H9 (cell line): Measurements from ENCODE around the gene RPL23. TPM values are rescaled to one million over a fixed set of nuclear protein-coding genes. Genes with fewer than 3 reads are reported as not detected.
A peak's percentile ranks its signal among the peaks of the same experiment; 100 is the strongest.

Source experiments
- DNase-seq: peaks from one replicate; pipeline ENCODE4 v3.0.0-alpha.2; 2017
- H2AFZ ChIP-seq: one replicate; pipeline ENCODE4 v1.6.1; 2013; ENCODE audit warnings: mild to moderate bottlenecking, low read length, control low read depth, moderate library complexity
- H2AK5ac ChIP-seq: 2 replicates; pipeline ENCODE4 v1.6.1; 2013; ENCODE audit warnings: low read length, control low read depth, mixed read lengths; ENCODE audit not compliant: insufficient read length
- H2BK120ac ChIP-seq: one replicate; pipeline ENCODE4 v1.6.1; 2013; ENCODE audit warnings: low read depth, mild to moderate bottlenecking, low read length, control low read depth, inconsistent platforms; ENCODE audit not compliant: poor library complexity, severe bottlenecking
- H2BK12ac ChIP-seq: 2 replicates; pipeline ENCODE4 v1.6.1; 2013; ENCODE audit warnings: low read length, control low read depth, mixed read lengths, low read depth; ENCODE audit not compliant: insufficient read length
- H2BK15ac ChIP-seq: 2 replicates; pipeline ENCODE4 v1.6.1; 2013; ENCODE audit warnings: low read depth, low read length, control low read depth
- H2BK20ac ChIP-seq: one replicate; pipeline ENCODE4 v1.6.1; 2013; ENCODE audit warnings: low read depth, mild to moderate bottlenecking, low read length, control low read depth, inconsistent platforms; ENCODE audit not compliant: poor library complexity, severe bottlenecking
- H2BK5ac ChIP-seq: 2 replicates; pipeline ENCODE4 v1.6.1; 2013; ENCODE audit warnings: low read length, control low read depth, mixed read lengths; ENCODE audit not compliant: insufficient read length
- H3K14ac ChIP-seq: 2 replicates; pipeline ENCODE4 v1.6.1; 2013; ENCODE audit warnings: low read length, control low read depth; ENCODE audit not compliant: insufficient read depth
- H3K18ac ChIP-seq: 2 replicates; pipeline ENCODE4 v1.6.1; 2013; ENCODE audit warnings: low read depth, mild to moderate bottlenecking, mixed read lengths, low read length, control low read depth; ENCODE audit not compliant: insufficient read length
- H3K23ac ChIP-seq: 2 replicates; pipeline ENCODE4 v1.6.1; 2013; ENCODE audit warnings: low read length, control low read depth, mixed read lengths, low read depth; ENCODE audit not compliant: insufficient read length
- H3K23me2 ChIP-seq: 2 replicates; pipeline ENCODE4 v1.6.1; 2013; ENCODE audit warnings: low read depth, mild to moderate bottlenecking, mixed read lengths, low read length, control low read depth; ENCODE audit not compliant: insufficient read length, poor library complexity, severe bottlenecking
- H3K27ac ChIP-seq: 2 replicates; pipeline ENCODE4 v1.5.1; 2013; ENCODE audit warnings: low read length, control low read depth, mixed read lengths, low read depth; ENCODE audit not compliant: insufficient read length
- H3K27me3 ChIP-seq: 2 replicates; pipeline ENCODE4 v1.6.1; 2013; ENCODE audit warnings: low read length, control low read depth, inconsistent platforms; ENCODE audit not compliant: insufficient read depth
- H3K4ac ChIP-seq: 2 replicates; pipeline ENCODE4 v1.6.1; 2013; ENCODE audit warnings: low read depth, mild to moderate bottlenecking, control low read depth, inconsistent platforms, low read length, moderate library complexity
- H3K4me1 ChIP-seq: 2 replicates; pipeline ENCODE4 v1.6.1; 2013; ENCODE audit warnings: low read length, control low read depth, inconsistent platforms; ENCODE audit not compliant: insufficient read depth
- H3K4me2 ChIP-seq: 2 replicates; pipeline ENCODE4 v1.6.1; 2013; ENCODE audit warnings: low read length, control low read depth, mixed read lengths; ENCODE audit not compliant: insufficient read length, insufficient read depth
- H3K56ac ChIP-seq: 2 replicates; pipeline ENCODE4 v1.6.1; 2013; ENCODE audit warnings: low read depth, mild to moderate bottlenecking, mixed read lengths, low read length, control low read depth; ENCODE audit not compliant: insufficient read length
- H3K79me1 ChIP-seq: 2 replicates; pipeline ENCODE4 v1.6.1; 2013; ENCODE audit warnings: low read depth, mild to moderate bottlenecking, moderate library complexity, low read length, control low read depth, inconsistent platforms; ENCODE audit not compliant: insufficient read depth, poor library complexity, severe bottlenecking
- H3K79me2 ChIP-seq: 2 replicates; pipeline ENCODE4 v1.6.1; 2013; ENCODE audit warnings: low read length, control low read depth, inconsistent platforms; ENCODE audit not compliant: insufficient read depth
- H3K9ac ChIP-seq: 2 replicates; pipeline ENCODE4 v1.6.1; 2013; ENCODE audit warnings: low read length, control low read depth, mixed read lengths; ENCODE audit not compliant: insufficient read length; ENCODE audit errors: extremely low read depth
- H3K9me3 ChIP-seq: one replicate; pipeline ENCODE4 v1.6.1; 2013; ENCODE audit warnings: low read depth, low read length, inconsistent platforms; ENCODE audit not compliant: control insufficient read depth
- H3T11ph ChIP-seq: one replicate; pipeline ENCODE4 v1.6.1; 2013; ENCODE audit warnings: mild to moderate bottlenecking, low read length, control low read depth, inconsistent platforms
- H4K20me1 ChIP-seq: one replicate; pipeline ENCODE4 v1.6.1; 2013; ENCODE audit not compliant: control insufficient read depth, insufficient read length, insufficient read depth
- H4K5ac ChIP-seq: 2 replicates; pipeline ENCODE4 v1.6.1; 2013; ENCODE audit warnings: low read depth, mild to moderate bottlenecking, mixed read lengths, low read length, control low read depth; ENCODE audit not compliant: insufficient read length
- H4K8ac ChIP-seq: replicated peaks from 2 replicates; pipeline ENCODE4 v1.6.1; 2013; ENCODE audit warnings: low read length, control low read depth, mixed read lengths, low read depth; ENCODE audit not compliant: insufficient read length
- H4K91ac ChIP-seq: 2 replicates; pipeline ENCODE4 v1.6.1; 2013; ENCODE audit warnings: low read depth, mild to moderate bottlenecking, moderate library complexity, mixed read lengths, low read length, control low read depth; ENCODE audit not compliant: insufficient read length
- H3K27ac Mint-ChIP-seq, 3 experiments: 2 replicates in 2 of 3; 3 replicates in 1 of 3; pipeline ENCODE4 v1.8.0; 2020 to 2021; ENCODE audit warnings: mixed read lengths in 3 of 3, mild to moderate bottlenecking in 1 of 3, moderate library complexity in 1 of 3
- H3K27me3 Mint-ChIP-seq: 2 replicates; pipeline ENCODE4 v1.8.0; 2021; ENCODE audit warnings: low read depth, mild to moderate bottlenecking, moderate library complexity, mixed read lengths
- H3K36me3 Mint-ChIP-seq, 3 experiments: 2 replicates in 2 of 3; 3 replicates in 1 of 3; pipeline ENCODE4 v1.8.0; 2020 to 2021; ENCODE audit warnings: low read depth in 3 of 3, mixed read lengths in 3 of 3; ENCODE audit not compliant: insufficient read depth in 1 of 3
- H3K4me1 Mint-ChIP-seq, 2 experiments: 2 replicates each; pipeline ENCODE4 v1.8.0; 2020; ENCODE audit warnings: mixed read lengths in 2 of 2
- H3K4me3 Mint-ChIP-seq, 2 experiments: 2 replicates in 1 of 2; 3 replicates in 1 of 2; pipeline ENCODE4 v1.8.0; 2020 to 2021; ENCODE audit warnings: mild to moderate bottlenecking in 2 of 2, mixed read lengths in 2 of 2, moderate library complexity in 1 of 2
- H3K9me3 Mint-ChIP-seq, 2 experiments: 2 replicates in 1 of 2; 3 replicates in 1 of 2; pipeline ENCODE4 v1.8.0; 2020; ENCODE audit warnings: mild to moderate bottlenecking in 2 of 2, mixed read lengths in 2 of 2, moderate library complexity in 1 of 2
- WGBS: extraction: QIAGEN DNeasy Blood & Tissue Kit; methylation state at CpG from one replicate; pipeline ENCODE4 v1.1.7; 2013; ENCODE audit warnings: missing lambda C conversion rate, low lambda C conversion rate, mixed read lengths; ENCODE audit not compliant: insufficient read length; ENCODE audit errors: extremely low coverage; 5-methylcytosine and 5-hydroxymethylcytosine counted together
- total RNA-seq: library from RNA; stranded (reverse); gene quantifications from 2 replicates; pipeline ENCODE4 v1.2.1, GENCODE V29; 2021
- TF ChIP-seq, protein P1 (sequence below): fragments of 200-600 bp; sonication (generic); conservative IDR thresholded peaks from 3 replicates; pipeline ENCODE4 v1.8.0; 2021; ENCODE audit warnings: antibody characterized with exemption, mild to moderate bottlenecking

The RPL23 gene
- total RNA-seq, 1 experiment from 2014 or later: 2,084 TPM

DNA sequence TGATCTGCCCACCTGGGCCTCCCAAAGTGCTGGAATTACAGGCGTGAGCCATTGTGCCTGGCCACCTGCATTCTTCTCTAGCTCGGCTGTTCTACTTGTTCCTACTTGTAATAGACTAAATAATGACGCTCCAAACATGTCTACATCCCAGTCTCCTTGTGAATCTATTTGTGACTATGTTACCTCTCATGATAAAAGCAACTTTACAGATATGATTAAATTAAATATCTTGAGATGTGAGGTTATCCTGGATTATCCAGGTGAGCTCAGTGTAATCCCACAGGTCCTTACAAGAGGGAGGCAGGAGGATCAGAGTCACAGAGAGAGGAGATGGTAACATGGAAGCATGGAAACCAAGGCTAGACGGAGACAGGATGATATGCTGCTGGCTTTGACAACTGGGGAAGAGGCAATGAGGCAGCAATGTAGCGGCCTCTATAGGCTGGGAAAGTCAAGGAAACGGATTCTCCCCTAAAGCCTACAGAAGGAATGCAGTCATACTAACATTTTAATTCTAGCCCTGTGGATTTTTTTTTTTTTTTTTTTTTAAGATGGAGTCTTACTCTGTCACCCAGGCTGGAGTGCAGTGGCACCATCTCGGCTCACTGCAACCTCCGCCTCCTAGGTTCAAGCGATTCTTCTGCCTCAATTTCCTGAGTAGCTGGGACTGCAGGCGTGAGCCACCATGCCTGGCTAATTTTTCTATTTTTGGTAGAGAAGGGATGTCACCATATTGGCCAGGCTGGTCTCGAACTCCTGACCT is 11.3 kb upstream of the RPL23 start:
- no peak overlapping the region for H3K4me2 ChIP-seq
- H3K9me3 Mint-ChIP-seq: peaks cover 6 to 8% of the 10 kb centered on the region in 2 experiments; a peak in 3 of 5 replicates
- no peak overlapping the region for H3K18ac ChIP-seq
- no peak overlapping the region for H4K5ac ChIP-seq
- no peak overlapping the region for H4K8ac ChIP-seq
- no peaks in the 10 kb centered on the region for H3K27me3 ChIP-seq
- H3K23ac ChIP-seq: no peak overlapping the region
- no peak overlapping the region for H2BK5ac ChIP-seq
- no peak overlapping the region for H2BK12ac ChIP-seq
- no peak overlapping the region for H3K56ac ChIP-seq
- H4K20me1 ChIP-seq: no peaks in the 10 kb centered on the region
- H3K27ac Mint-ChIP-seq: no peak overlapping the region
- H3K79me1 ChIP-seq: no peaks in the 10 kb centered on the region
- H3K14ac ChIP-seq: no peak overlapping the region
- no peak overlapping the region for H2BK120ac ChIP-seq
- H2AFZ ChIP-seq: no peak overlapping the region
- no CpG with 5 or more reads among the region's 11 CpGs for WGBS
- no peaks in the 10 kb centered on the region for H3K9me3 ChIP-seq
- no peak overlapping the region for H3K9ac ChIP-seq
- H2BK20ac ChIP-seq: no peak overlapping the region
- H3K27me3 Mint-ChIP-seq: peaks cover 3% of the 10 kb centered on the region; the same call in 1 of the 2 replicates
- no peaks in the 10 kb centered on the region for H3K4me1 ChIP-seq
- peaks cover 3 to 8% of the 10 kb centered on the region in 2 experiments; a peak in 2 of 4 replicates for H3K4me1 Mint-ChIP-seq
- H3K27ac ChIP-seq: no peak overlapping the region
- no peak overlapping the region for H2BK15ac ChIP-seq
- H3K4me3 Mint-ChIP-seq: peak overlapping the region in 1 of 2 experiments; percentile 18; a peak in 1 of 5 replicates
- H3T11ph ChIP-seq: no peak overlapping the region
- H3K36me3 Mint-ChIP-seq: no peaks in the 10 kb centered on the region
- H3K23me2 ChIP-seq: peaks cover 14% of the 10 kb centered on the region
- H2AK5ac ChIP-seq: no peak overlapping the region
- H3K4ac ChIP-seq: no peak overlapping the region
- peak; percentile 74 for DNase-seq
- TF ChIP-seq, protein P1, sequence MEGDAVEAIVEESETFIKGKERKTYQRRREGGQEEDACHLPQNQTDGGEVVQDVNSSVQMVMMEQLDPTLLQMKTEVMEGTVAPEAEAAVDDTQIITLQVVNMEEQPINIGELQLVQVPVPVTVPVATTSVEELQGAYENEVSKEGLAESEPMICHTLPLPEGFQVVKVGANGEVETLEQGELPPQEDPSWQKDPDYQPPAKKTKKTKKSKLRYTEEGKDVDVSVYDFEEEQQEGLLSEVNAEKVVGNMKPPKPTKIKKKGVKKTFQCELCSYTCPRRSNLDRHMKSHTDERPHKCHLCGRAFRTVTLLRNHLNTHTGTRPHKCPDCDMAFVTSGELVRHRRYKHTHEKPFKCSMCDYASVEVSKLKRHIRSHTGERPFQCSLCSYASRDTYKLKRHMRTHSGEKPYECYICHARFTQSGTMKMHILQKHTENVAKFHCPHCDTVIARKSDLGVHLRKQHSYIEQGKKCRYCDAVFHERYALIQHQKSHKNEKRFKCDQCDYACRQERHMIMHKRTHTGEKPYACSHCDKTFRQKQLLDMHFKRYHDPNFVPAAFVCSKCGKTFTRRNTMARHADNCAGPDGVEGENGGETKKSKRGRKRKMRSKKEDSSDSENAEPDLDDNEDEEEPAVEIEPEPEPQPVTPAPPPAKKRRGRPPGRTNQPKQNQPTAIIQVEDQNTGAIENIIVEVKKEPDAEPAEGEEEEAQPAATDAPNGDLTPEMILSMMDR: peak; percentile 65
- no peak overlapping the region for H4K91ac ChIP-seq
- H3K79me2 ChIP-seq: no peaks in the 10 kb centered on the region
